NCI-H1105 (cell line): ENCODE data around the gene ZCCHC14.

Experiments used
- DNase-seq: peaks from one replicate; lab custom pipeline; 2025; lab: John Stamatoyannopoulos, UW

ZCCHC14 gene

GRCh38 chr16:87457061-87457611 is 35.7 kb downstream of the ZCCHC14 start:
- no peak for DNase-seq

DNA sequence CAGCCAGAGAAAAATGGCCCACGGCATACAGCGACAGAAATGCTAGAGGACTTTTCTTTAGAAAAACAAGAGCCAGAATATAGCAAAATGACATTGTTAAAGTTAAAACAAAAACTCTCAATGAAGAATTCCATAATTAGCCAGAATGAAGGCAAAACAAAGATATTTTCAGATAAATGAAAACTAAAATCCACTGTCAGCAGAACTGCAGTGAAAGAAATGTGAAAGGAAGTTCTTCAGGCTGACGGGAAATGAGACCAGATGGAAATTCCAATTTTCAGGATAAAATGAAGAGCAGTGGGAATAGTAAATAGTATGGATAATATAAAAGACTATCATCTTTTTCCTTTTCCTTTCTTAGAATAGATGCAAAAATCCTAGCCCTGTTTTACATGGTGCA is 38.4 kb downstream of the ZCCHC14 start:
- DNase-seq: no peak

- DNase-seq: no peak
These were observed 39.5 kb downstream of the ZCCHC14 start for GRCh38 chr16:87453326-87453725.

DNA sequence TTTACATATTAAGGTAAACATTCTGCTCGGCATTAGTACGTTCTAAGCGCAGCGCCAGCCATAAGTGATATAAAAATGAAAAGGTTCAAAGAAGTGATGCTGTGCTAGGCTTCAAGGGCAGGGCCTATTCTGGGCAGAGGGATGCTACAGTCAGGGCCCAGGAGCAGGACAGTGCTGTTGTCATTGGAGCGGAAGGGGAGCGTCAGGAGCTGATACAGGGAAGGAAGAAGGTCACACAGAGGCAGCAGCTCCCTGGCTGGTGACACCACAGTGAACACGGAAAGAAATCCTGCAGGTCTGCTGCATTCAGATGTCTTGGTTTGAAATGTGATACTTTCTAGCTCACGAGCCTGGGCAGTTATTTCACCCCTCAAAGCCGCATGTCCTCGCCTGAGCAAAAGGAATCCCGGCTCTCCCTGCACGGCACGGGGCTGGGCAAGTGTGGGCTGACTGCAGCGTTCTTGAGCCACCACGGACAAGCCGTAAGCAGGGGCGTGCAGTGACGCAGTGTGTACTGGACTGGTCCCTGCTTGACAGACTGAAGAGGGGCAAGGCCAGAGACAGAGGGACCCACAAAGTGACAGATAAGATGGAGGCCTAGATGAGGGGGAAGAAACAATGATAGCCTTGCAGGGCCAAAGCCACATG is 41.1 kb downstream of the ZCCHC14 start:
- no peak for DNase-seq

DNA sequence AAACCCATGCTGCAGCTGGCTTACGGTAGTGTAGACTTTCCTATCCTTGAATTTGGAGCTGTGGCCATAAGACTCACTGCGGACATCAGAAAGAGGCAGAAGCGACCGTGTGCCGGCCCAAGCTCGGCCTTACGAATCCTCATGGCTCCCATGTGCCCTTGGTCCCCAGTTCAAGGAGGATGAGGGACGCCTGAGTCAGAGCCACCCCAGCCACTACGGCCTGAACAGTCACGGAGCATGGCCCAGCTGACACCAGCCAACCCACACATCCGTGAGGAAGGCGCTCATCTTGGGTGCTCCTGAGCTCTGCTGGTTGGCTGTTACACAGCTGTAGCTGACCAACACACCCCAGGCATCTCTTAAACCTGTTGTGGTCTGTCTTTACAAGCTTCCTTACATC is 44.0 kb downstream of the ZCCHC14 start:
- DNase-seq: no peak

GRCh38 chr16:87447323-87447722 is 45.5 kb downstream of the ZCCHC14 start:
- DNase-seq: no peak

GRCh38 chr16:87446479-87446878 is 46.3 kb downstream of the ZCCHC14 start:
- no peak for DNase-seq

- no peak for DNase-seq
These were observed 47.3 kb downstream of the ZCCHC14 start for GRCh38 chr16:87445486-87445885.

- DNase-seq: no peak
These were observed 48.9 kb downstream of the ZCCHC14 start for GRCh38 chr16:87443964-87444363.

DNA sequence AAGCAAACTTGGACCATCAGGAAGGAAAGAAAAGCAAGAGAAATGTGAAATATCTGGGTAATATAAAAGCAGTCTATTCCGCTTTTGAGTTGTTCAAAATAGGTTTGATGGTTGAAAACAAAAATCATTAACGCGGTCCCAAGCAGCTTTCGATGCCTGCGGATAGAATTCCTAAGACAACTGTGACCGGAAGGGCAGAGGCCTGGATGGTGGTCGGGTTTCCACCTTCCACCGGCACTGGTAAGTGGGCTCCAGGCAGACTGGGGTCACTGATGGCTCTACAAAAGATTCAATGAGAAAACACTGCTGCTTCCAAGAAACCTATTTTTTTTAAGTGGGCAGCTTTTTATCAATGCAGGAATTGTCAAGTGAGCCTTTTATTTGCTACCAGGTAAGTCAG is 49.8 kb downstream of the ZCCHC14 start:
- no peak for DNase-seq

DNA sequence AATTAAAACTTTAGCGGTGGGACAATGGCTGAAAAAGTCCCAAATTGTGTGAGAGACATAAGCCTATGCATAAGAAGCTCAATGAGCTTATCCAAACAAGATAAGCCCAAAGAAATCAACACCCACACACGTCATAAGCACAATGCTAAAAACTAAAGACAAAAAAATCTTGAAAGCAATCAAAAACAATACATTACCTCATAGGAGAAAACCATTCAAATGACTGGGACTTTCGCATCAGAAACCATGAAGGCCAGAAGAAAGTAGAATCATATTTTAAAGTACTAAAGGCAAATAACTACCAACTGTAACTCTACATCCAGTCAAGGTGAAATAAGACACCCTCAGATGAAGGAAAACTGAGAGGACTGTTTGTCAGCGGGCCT is 50.2 kb downstream of the ZCCHC14 start:
- no peak for DNase-seq

DNA sequence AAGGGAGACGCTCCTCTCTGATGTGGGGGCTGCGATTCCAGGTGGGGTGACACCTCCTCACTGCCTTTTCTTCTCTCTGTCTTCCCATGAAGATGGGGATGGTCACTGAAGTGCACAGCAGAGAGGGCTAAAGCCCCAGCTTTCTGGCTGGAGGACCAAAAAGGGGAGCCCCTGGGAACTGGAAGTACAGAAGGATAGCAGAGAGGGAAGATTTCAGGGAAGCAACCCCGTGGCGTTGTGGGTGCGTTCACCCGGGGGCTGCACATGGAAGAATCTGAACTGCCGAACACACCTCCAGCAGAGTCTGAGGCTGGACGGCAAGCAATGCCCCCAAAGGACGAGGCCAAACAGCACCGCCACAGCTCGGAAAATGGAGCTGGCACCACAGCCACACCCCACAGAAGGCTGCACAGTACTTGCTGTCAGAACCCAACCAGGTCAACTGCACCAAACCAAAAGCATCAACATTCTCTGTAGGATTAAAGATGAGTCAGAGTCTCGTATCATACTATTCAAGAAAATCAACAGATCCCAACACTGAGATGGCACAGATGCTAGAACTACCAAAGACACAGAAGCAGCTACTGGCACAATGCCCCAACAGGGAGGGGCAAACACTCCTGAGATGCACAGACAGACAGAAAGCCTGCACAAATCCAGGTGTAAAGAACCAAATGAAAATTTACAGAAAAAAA is 50.8 kb downstream of the ZCCHC14 start:
- DNase-seq: no peak

GRCh38 chr16:87439926-87440325 is 52.9 kb downstream of the ZCCHC14 start:
- DNase-seq: no peak

- DNase-seq: no peak
These were observed 54.2 kb downstream of the ZCCHC14 start for GRCh38 chr16:87438611-87438985.

- DNase-seq: no peak
These were observed 54.8 kb downstream of the ZCCHC14 start for GRCh38 chr16:87437911-87438610.

- DNase-seq: no peak
These were observed 55.5 kb downstream of the ZCCHC14 start for GRCh38 chr16:87437327-87437726.

DNA sequence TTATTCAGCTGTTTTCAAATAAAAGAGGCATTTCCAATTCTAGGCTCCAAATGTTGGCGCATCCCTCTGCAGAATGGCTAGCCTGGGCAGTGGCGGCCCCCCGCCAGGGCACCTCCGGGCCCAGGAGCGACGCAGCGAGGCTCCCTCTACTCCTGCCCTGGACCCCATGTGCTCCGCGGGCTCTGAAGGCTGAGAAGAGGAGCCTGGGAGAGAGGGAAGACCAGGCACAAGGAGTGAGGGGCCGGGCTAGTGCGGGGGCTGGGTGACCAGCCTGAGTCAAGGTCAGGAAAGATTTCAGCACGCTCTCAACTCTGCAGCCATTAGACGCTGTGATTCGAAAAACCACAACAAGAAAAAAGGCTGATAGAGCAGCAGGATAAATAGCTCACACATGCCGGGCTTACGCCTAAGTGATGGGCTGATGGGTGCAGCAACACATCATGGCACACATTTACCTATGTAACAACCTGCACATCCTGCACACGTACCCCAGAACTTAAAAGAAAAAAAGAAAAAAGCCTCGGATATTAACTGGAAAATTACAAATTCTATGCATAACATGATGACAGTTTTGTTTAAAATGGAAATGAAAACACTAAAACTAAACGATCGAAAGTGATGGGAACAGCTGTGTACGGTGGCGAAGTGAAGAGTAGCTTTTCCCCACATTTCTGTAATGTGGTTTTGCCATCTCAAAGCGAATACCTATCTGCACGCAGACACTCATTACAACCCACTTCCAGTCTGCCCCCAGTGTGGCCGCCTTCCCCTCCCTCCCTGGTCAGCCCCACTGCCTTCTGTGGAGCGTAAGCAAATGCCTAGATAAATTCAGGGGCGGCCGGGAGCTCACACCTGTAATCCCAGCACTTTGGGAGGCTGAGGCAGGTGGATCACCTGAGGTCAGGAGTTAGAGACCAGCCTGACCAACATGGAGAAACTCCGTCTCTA is 56.3 kb downstream of the ZCCHC14 start:
- no peak for DNase-seq

DNA sequence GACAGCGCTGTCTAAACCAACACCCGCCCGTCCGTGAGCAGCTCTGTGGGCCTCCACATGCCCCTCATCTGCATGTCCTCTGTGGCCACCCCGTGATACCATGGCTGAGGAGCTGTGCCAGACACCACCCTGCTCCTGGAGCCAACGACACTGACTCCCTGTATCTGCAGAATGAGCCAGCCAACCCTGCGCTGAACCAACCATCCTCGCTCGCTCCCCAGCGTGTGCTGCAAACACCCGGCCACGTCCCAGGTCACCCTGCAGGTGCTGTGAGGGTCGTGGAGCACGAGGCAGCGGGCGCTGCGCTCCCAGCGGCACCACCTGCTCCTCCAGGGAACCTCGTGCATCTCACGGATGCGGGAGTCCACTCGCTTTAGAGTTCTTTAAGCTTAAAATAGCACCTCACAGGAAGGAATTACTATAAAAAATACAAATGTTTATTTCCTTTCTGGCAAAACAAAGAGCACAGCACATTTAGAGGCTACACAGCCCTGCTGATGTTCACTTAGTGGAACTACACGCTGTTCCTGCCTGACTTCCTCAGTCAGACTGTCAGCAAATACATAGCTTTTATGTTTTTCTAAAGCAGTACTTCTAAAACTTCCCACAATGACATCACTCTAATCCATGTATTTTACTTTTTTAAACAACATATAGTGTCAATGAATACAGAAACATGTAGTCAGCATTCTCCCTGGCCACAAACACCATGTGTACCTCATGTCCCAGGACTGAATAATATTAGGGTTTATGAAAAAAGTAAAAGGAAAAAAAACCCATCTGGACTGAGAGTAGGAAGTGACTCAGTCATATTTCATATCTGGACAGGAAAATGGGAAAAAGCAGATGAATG is 57.2 kb downstream of the ZCCHC14 start:
- no peak for DNase-seq

DNA sequence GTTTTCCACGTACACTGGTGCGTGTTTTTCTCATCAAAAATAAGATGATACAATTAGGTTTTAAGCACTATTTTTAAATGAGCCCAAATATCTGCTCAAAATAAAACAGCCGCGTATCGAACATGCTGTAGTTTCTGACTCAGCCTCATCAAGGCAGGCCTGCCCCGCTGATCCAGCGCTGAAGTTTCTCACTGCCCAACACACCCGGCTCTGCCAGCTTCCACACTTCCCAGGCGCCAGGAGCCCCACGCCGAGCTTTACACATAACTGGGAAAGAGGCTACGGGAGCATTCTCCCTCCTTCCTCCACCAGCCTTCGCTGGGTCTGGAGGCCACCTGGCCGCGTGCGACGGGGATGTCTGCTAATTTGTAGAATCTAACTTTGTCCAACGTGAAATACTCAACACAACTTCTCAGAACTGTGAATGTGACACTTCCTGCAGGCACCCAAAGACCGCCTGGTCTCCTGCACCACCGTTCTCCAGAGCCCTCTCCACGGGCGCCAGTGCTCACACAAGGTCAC is 58.6 kb downstream of the ZCCHC14 start:
- DNase-seq: no peak

- DNase-seq: no peak
These were observed 60.4 kb downstream of the ZCCHC14 start for GRCh38 chr16:87432330-87432915.
